Ectodermal cell (in vitro differentiated cells): ENCODE results near the gene IGLON5.

Source experiments
- H3K27ac ChIP-seq: 2 replicates; pipeline ENCODE4 v1.7.0; 2013; ENCODE audit warnings: mild to moderate bottlenecking, low read depth, low read length; ENCODE audit not compliant: insufficient read depth, poor library complexity, severe bottlenecking
- H3K27me3 ChIP-seq: 2 replicates; pipeline ENCODE4 v1.7.0; 2013; ENCODE audit warnings: mild to moderate bottlenecking, low read length; ENCODE audit not compliant: insufficient read depth, control insufficient read depth, poor library complexity, severe bottlenecking
- H3K36me3 ChIP-seq: one replicate; pipeline ENCODE4 v1.7.0; 2013; ENCODE audit warnings: low read length; ENCODE audit not compliant: control insufficient read depth, insufficient read depth
- H3K4me1 ChIP-seq: one replicate; pipeline ENCODE4 v1.7.0; 2013; ENCODE audit warnings: low read length; ENCODE audit not compliant: control insufficient read depth, insufficient read depth
- H3K4me3 ChIP-seq: 2 replicates; pipeline ENCODE4 v1.7.0; 2013; ENCODE audit warnings: low read depth, low read length, control low read depth; ENCODE audit not compliant: insufficient read depth
- H3K9me3 ChIP-seq: 2 replicates; pipeline ENCODE4 v1.7.0; 2013; ENCODE audit warnings: mild to moderate bottlenecking, low read length, moderate library complexity; ENCODE audit not compliant: control insufficient read depth
- WGBS, 2 experiments: methylation state at CpG; one replicate each; pipeline ENCODE4 v1.1.7; 2013; ENCODE audit warnings: missing lambda C conversion rate in 2 of 2; 5-methylcytosine and 5-hydroxymethylcytosine counted together

Gene IGLON5

GRCh38 chr19:51317968-51318367 lies 6.5 kb downstream of the IGLON5 start:
- peaks cover 4% of the 10 kb centered on the region for H3K36me3 ChIP-seq
- WGBS, 2 experiments = 77 to 88% methylated on average over 1 of the region's 1 CpG
- H3K27ac ChIP-seq = no peak overlapping the region
- H3K9me3 ChIP-seq = no peaks in the 10 kb centered on the region
- no peaks in the 10 kb centered on the region for H3K4me1 ChIP-seq
- H3K27me3 ChIP-seq = no peaks in the 10 kb centered on the region
- H3K4me3 ChIP-seq = no peak overlapping the region

- Histone ChIP-seq H3K4me1 (no peaks in the 10 kb centered on the region), H3K27ac (no peak overlapping the region), H3K36me3 (peaks cover 4% of the 10 kb centered on the region), H3K9me3 (no peaks in the 10 kb centered on the region), H3K27me3 (no peaks in the 10 kb centered on the region), H3K4me3 (no peak overlapping the region)
- 82 to 85% methylated on average over 23 of the region's 23 CpGs for WGBS, 2 experiments
Measured at GRCh38 chr19:51318687-51319648, 7.5 kb downstream of the IGLON5 start.

GRCh38 chr19:51319649-51320279 lies 8.3 kb downstream of the IGLON5 start:
- no peak overlapping the region for H3K27ac ChIP-seq
- WGBS, 2 experiments = 90 to 94% methylated on average over 14 of the region's 14 CpGs
- H3K4me3 ChIP-seq = no peak overlapping the region
- H3K36me3 ChIP-seq = peaks cover under 1% of the 10 kb centered on the region
- no peaks in the 10 kb centered on the region for H3K27me3 ChIP-seq
- H3K9me3 ChIP-seq = no peaks in the 10 kb centered on the region
- no peaks in the 10 kb centered on the region for H3K4me1 ChIP-seq

- H3K36me3 ChIP-seq = no peaks in the 10 kb centered on the region
- no peak overlapping the region for H3K27ac ChIP-seq
- H3K4me3 ChIP-seq = no peak overlapping the region
- no peaks in the 10 kb centered on the region for H3K9me3 ChIP-seq
- no peaks in the 10 kb centered on the region for H3K4me1 ChIP-seq
- WGBS, 2 experiments = 67 to 74% methylated on average over 14 of the region's 14 CpGs
- no peaks in the 10 kb centered on the region for H3K27me3 ChIP-seq
Measured at GRCh38 chr19:51320280-51320657, 8.8 kb downstream of the IGLON5 start.

GRCh38 chr19:51321799-51322198 lies 10.4 kb downstream of the IGLON5 start:
- WGBS, 2 experiments = 90 to 91% methylated on average over 14 of the region's 14 CpGs
- no peaks in the 10 kb centered on the region for H3K4me1 ChIP-seq
- H3K27me3 ChIP-seq = peaks cover 2% of the 10 kb centered on the region
- H3K4me3 ChIP-seq = no peak overlapping the region
- no peaks in the 10 kb centered on the region for H3K9me3 ChIP-seq
- no peaks in the 10 kb centered on the region for H3K36me3 ChIP-seq
- no peak overlapping the region for H3K27ac ChIP-seq

- H3K27ac ChIP-seq = no peak overlapping the region
- H3K9me3 ChIP-seq = no peaks in the 10 kb centered on the region
- peaks cover 11% of the 10 kb centered on the region for H3K27me3 ChIP-seq
- H3K4me1 ChIP-seq = no peaks in the 10 kb centered on the region
- no peaks in the 10 kb centered on the region for H3K36me3 ChIP-seq
- 95 to 96% methylated on average over 29 of the region's 29 CpGs for WGBS, 2 experiments
- no peak overlapping the region for H3K4me3 ChIP-seq
Measured at GRCh38 chr19:51323481-51324166, 12.2 kb downstream of the IGLON5 start.

- H3K9me3 ChIP-seq = no peaks in the 10 kb centered on the region
- H3K36me3 ChIP-seq = no peaks in the 10 kb centered on the region
- no peak overlapping the region for H3K27ac ChIP-seq
- H3K27me3 ChIP-seq = peaks cover 11% of the 10 kb centered on the region
- no peak overlapping the region for H3K4me3 ChIP-seq
- WGBS, 2 experiments = 93 to 95% methylated on average over 6 of the region's 6 CpGs
- H3K4me1 ChIP-seq = no peaks in the 10 kb centered on the region
Measured at GRCh38 chr19:51324167-51324481, 12.7 kb downstream of the IGLON5 start.

- Histone ChIP-seq H3K27me3 (peaks cover 11% of the 10 kb centered on the region), H3K4me3 (no peak overlapping the region), H3K27ac (no peak overlapping the region), H3K36me3 (no peaks in the 10 kb centered on the region), H3K9me3 (no peaks in the 10 kb centered on the region), H3K4me1 (no peaks in the 10 kb centered on the region)
- 92 to 94% methylated on average over 26 of the region's 26 CpGs for WGBS, 2 experiments
Measured at GRCh38 chr19:51325161-51325976, 13.9 kb downstream of the IGLON5 start.

- H3K27me3 ChIP-seq = peaks cover 11% of the 10 kb centered on the region
- peaks cover 10% of the 10 kb centered on the region for H3K36me3 ChIP-seq
- no peak overlapping the region for H3K4me3 ChIP-seq
- no peaks in the 10 kb centered on the region for H3K9me3 ChIP-seq
- WGBS, 2 experiments = 77 to 81% methylated on average over 34 to 36 of the region's 36 CpGs
- no peaks in the 10 kb centered on the region for H3K4me1 ChIP-seq
- H3K27ac ChIP-seq = no peak overlapping the region
Measured at GRCh38 chr19:51326216-51327065, 15.0 kb downstream of the IGLON5 start.
